ENCODE data around the gene METTL1.

Gene METTL1

GRCh38 chr12:57759360-57759980, 12.4 kb downstream of the METTL1 start:
- TF ChIP-seq EZH2 (IDR thresholded peaks at IDR 0.05; ENCODE audit: borderline replicate concordance, low read depth, low read length, severe bottlenecking) (no peak), CTCF (IDR thresholded peaks at IDR 0.05; ENCODE audit: borderline replicate concordance, extremely low read depth, low read length, poor library complexity, severe bottlenecking) (peak; percentile 58)
- Histone ChIP-seq H3K4me3 (ENCODE audit: low read depth in 1 of 2, low read length in 2 of 2) (no peak overlapping the region), H3K4me1 (ENCODE audit: insufficient read depth, low read length) (peaks cover 18% of the 10 kb centered on the region), H3K4me2 (ENCODE audit: insufficient read depth, low read length) (no peak overlapping the region), H2AFZ (ENCODE audit: low read depth, low read length) (no peak overlapping the region), H4K20me1 (ENCODE audit: insufficient read depth, low read length) (peaks cover 40% of the 10 kb centered on the region), H3K9me3 (ENCODE audit: insufficient read depth, low read length, severe bottlenecking) (no peaks in the 10 kb centered on the region), H3K27me3 (ENCODE audit: insufficient read depth, low read length, poor library complexity) (no peaks in the 10 kb centered on the region), H3K36me3 (ENCODE audit: insufficient read depth, low read length) (peaks cover 38% of the 10 kb centered on the region), H3K27ac (ENCODE audit: low read length) (no peak overlapping the region), H3K9ac (ENCODE audit: low read depth, low read length) (no peak overlapping the region), H3K79me2 (ENCODE audit: insufficient read depth, low read length) (peaks cover 15% of the 10 kb centered on the region)
- ATAC-seq (ENCODE audit: insufficient read depth, low read depth) = no peak
- peak; percentile 37 for DNase-seq

GRCh38 chr12:57758552-57759359, 13.1 kb downstream of the METTL1 start:
- Histone ChIP-seq H3K4me3 (ENCODE audit: low read depth in 1 of 2, low read length in 2 of 2) (no peak overlapping the region), H3K4me1 (ENCODE audit: insufficient read depth, low read length) (peaks cover 24% of the 10 kb centered on the region), H3K27ac (ENCODE audit: low read length) (no peak overlapping the region), H3K4me2 (ENCODE audit: insufficient read depth, low read length) (no peak overlapping the region), H4K20me1 (ENCODE audit: insufficient read depth, low read length) (peaks cover 40% of the 10 kb centered on the region), H2AFZ (ENCODE audit: low read depth, low read length) (no peak overlapping the region), H3K36me3 (ENCODE audit: insufficient read depth, low read length) (peaks cover 38% of the 10 kb centered on the region), H3K79me2 (ENCODE audit: insufficient read depth, low read length) (peaks cover 15% of the 10 kb centered on the region), H3K9ac (ENCODE audit: low read depth, low read length) (no peak overlapping the region), H3K27me3 (ENCODE audit: insufficient read depth, low read length, poor library complexity) (no peaks in the 10 kb centered on the region), H3K9me3 (ENCODE audit: insufficient read depth, low read length, severe bottlenecking) (no peaks in the 10 kb centered on the region)
- no peak for DNase-seq
- TF ChIP-seq CTCF (IDR thresholded peaks at IDR 0.05; ENCODE audit: borderline replicate concordance, extremely low read depth, low read length, poor library complexity, severe bottlenecking) (no peak), EZH2 (IDR thresholded peaks at IDR 0.05; ENCODE audit: borderline replicate concordance, low read depth, low read length, severe bottlenecking) (no peak)
- no peak for ATAC-seq (ENCODE audit: insufficient read depth, low read depth)

GRCh38 chr12:57757771-57758170, 14.1 kb downstream of the METTL1 start:
- DNase-seq = no peak
- Histone ChIP-seq H3K36me3 (ENCODE audit: insufficient read depth, low read length) (peaks cover 38% of the 10 kb centered on the region), H2AFZ (ENCODE audit: low read depth, low read length) (no peak overlapping the region), H4K20me1 (ENCODE audit: insufficient read depth, low read length) (peaks cover 40% of the 10 kb centered on the region), H3K27ac (ENCODE audit: low read length) (no peak overlapping the region), H3K9me3 (ENCODE audit: insufficient read depth, low read length, severe bottlenecking) (no peaks in the 10 kb centered on the region), H3K4me3 (ENCODE audit: low read depth in 1 of 2, low read length in 2 of 2) (no peak overlapping the region), H3K4me1 (ENCODE audit: insufficient read depth, low read length) (peaks cover 30% of the 10 kb centered on the region), H3K4me2 (ENCODE audit: insufficient read depth, low read length) (no peak overlapping the region), H3K9ac (ENCODE audit: low read depth, low read length) (no peak overlapping the region), H3K79me2 (ENCODE audit: insufficient read depth, low read length) (peaks cover 16% of the 10 kb centered on the region), H3K27me3 (ENCODE audit: insufficient read depth, low read length, poor library complexity) (no peaks in the 10 kb centered on the region)
- no peak for ATAC-seq (ENCODE audit: insufficient read depth, low read depth)
- no peak for TF ChIP-seq EZH2 (IDR thresholded peaks at IDR 0.05; ENCODE audit: borderline replicate concordance, low read depth, low read length, severe bottlenecking)
